HFFc6 (cell line): ENCODE data around the gene HVCN1. TPM values are rescaled to one million over a fixed set of nuclear protein-coding genes. Genes with fewer than 3 reads are reported as not detected.
A peak's percentile ranks its signal among the peaks of the same experiment; 100 is the strongest.

Source experiments
- DNase-seq: peaks from one replicate; pipeline ENCODE4 v3.0.0-alpha.2; 2018
- H3K27ac Mint-ChIP-seq: 2 replicates; pipeline ENCODE4 v1.8.0; 2020; ENCODE audit warnings: mild to moderate bottlenecking, mixed read lengths
- H3K27me3 Mint-ChIP-seq: 2 replicates; pipeline ENCODE4 v1.8.0; 2021; ENCODE audit warnings: mild to moderate bottlenecking, moderate library complexity, mixed read lengths; ENCODE audit not compliant: insufficient read depth
- H3K36me3 Mint-ChIP-seq: 2 replicates; pipeline ENCODE4 v1.8.0; 2021; ENCODE audit warnings: low read depth, mixed read lengths
- H3K4me1 Mint-ChIP-seq: 2 replicates; pipeline ENCODE4 v1.8.0; 2020; ENCODE audit warnings: low read depth, mixed read lengths
- H3K4me3 Mint-ChIP-seq: 2 replicates; pipeline ENCODE4 v1.8.0; 2020; ENCODE audit warnings: mild to moderate bottlenecking, moderate library complexity, mixed read lengths
- H3K9me3 Mint-ChIP-seq: 2 replicates; pipeline ENCODE4 v1.8.0; 2020; ENCODE audit warnings: mild to moderate bottlenecking, mixed read lengths
- total RNA-seq, 6 experiments: library from RNA; stranded (reverse); fragmentation: NEBNext Ultra II Directional; extraction: Animal tissue kit (Norgen Biotek cat#: 25700); gene quantifications; 2 replicates in 1 of 6; 3 replicates in 5 of 6; pipeline ENCODE4 v1.2.3, GENCODE V29; 2021
- TF ChIP-seq, protein P1 (sequence below): fragments of 200-600 bp; sonication (generic); IDR thresholded peaks from 2 replicates; pipeline ENCODE4 v1.5.0; 2021; ENCODE audit warnings: antibody characterized with exemption, mild to moderate bottlenecking

The HVCN1 gene
- total RNA-seq, 6 experiments from 2014 or later: 0.09 to 0.71 (median 0.33) TPM; not detected in 1

DNA sequence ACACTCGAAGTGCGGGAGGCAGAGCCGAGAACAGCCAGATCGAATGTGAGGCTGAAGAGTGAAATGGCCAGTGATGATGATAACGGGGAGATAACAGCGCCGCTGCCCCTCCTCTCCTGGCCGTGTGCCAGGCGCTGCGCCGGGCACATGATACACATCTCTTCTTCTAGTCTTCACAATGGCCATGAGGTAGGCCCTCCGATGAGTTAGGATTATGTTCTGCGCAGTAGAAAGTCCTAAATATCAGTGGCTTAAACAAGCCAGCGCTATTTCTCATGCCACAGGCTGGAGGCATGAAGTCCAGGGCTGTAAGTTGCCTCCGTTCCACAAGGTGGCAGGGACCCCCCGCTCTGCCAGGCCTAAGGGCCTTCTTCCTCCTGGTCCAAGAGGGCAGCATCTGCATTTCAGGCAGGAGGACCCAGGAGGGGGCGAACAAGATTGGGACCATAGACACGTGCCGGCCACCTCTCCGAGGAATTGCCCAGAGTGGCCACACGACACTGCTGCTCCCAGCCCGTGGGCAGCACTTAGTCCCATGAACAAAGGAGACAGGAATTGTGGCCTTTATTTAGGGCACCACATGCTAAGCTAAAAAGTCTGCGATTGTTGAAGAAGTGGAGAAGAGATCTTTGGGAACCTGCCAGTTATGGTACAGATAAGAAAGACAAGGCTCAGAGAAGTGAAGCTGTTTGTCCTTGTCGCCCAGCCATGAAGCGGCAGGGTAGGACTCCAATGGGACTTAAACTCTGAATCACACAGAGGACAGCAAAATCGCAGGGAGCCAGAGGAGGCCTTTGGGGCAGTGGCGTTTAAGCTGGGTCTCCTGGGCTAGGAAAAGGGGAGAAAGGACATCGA, 10.9 kb upstream of the HVCN1 start:
- no peaks in the 10 kb centered on the region for H3K9me3 Mint-ChIP-seq
- DNase-seq: no peak
- H3K27ac Mint-ChIP-seq: no peak overlapping the region
- H3K4me3 Mint-ChIP-seq: no peak overlapping the region
- no peaks in the 10 kb centered on the region for H3K36me3 Mint-ChIP-seq
- H3K27me3 Mint-ChIP-seq: peaks cover 7% of the 10 kb centered on the region
- H3K4me1 Mint-ChIP-seq: peaks cover 8% of the 10 kb centered on the region; the same call in 1 of the 2 replicates
- TF ChIP-seq, protein P1, sequence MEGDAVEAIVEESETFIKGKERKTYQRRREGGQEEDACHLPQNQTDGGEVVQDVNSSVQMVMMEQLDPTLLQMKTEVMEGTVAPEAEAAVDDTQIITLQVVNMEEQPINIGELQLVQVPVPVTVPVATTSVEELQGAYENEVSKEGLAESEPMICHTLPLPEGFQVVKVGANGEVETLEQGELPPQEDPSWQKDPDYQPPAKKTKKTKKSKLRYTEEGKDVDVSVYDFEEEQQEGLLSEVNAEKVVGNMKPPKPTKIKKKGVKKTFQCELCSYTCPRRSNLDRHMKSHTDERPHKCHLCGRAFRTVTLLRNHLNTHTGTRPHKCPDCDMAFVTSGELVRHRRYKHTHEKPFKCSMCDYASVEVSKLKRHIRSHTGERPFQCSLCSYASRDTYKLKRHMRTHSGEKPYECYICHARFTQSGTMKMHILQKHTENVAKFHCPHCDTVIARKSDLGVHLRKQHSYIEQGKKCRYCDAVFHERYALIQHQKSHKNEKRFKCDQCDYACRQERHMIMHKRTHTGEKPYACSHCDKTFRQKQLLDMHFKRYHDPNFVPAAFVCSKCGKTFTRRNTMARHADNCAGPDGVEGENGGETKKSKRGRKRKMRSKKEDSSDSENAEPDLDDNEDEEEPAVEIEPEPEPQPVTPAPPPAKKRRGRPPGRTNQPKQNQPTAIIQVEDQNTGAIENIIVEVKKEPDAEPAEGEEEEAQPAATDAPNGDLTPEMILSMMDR: no peak; the same call in 1 of the 2 replicates

DNA sequence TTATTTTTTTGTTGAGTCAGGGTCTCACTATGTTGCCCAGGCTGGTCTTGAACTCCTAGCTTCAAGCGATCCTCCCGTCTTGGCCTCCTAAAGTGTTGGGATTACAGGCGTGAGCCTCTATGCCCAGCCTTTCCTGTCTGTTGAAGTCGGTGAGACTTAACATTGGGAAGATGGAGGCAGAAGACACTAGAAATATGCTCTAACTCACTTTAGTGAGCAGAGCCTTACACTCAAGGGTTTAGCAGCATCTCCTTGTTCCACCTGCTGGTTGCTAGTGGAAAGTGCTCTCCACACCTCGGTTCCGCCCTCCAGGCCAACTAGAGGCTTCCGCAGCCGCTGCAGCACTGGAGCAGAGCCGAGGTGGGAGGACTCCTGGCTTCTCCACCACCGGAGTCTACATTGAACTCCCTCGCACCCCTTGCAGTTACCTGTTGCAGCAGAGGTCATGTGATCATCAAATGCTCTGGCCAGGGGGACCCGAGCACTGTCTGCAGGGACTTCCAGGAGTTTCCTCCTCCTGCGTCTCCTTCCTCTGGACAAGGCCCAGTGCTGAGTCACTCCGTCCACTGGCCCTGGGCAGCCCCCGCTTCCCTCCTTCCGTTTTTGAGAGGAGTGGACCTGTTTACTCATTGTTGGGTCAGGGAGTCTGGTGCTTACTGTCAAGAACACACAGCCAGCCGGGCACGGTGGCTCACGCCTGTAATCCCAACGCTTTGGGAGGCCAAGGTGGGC, 9.4 kb upstream of the HVCN1 start:
- DNase-seq: peak; percentile 71
- peak overlapping the region; percentile 54; the same call in 1 of the 2 replicates for H3K27ac Mint-ChIP-seq
- H3K36me3 Mint-ChIP-seq: no peaks in the 10 kb centered on the region

DNA sequence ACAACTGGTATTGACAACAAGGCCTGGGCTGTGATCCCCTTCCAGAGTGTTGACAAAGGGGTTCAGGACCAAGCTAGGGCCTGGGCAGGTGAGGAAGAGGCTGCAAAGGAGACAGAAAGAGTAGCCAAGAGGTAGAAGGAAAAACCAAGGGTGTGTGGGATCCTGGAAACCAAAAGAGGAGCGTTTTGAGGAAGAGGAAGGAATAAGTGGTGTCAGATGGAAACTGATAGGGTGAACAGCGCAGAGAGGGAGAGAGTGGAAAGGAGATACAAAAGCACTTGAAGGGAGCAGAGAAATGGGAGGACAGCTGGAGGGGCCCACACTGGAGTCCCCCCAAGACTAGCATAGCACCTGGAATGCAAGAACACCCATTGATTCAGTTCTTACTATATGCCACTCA, 8.3 kb upstream of the HVCN1 start:
- no peak for DNase-seq
- Mint-ChIP-seq H3K4me3 (no peak overlapping the region), H3K9me3 (no peaks in the 10 kb centered on the region), H3K27ac (no peak overlapping the region), H3K4me1 (peaks cover 8% of the 10 kb centered on the region; the same call in 1 of the 2 replicates), H3K36me3 (no peaks in the 10 kb centered on the region), H3K27me3 (peaks cover 6% of the 10 kb centered on the region)
- TF ChIP-seq, protein P1: no peak

More for the DNA sequence above, 9.4 kb upstream of the HVCN1 start:
- H3K4me1 Mint-ChIP-seq: peaks cover 8% of the 10 kb centered on the region; the same call in 1 of the 2 replicates
- no peak overlapping the region; the same call in 1 of the 2 replicates for H3K4me3 Mint-ChIP-seq
- H3K27me3 Mint-ChIP-seq: peaks cover 6% of the 10 kb centered on the region
- TF ChIP-seq, protein P1: peak; percentile 75
- H3K9me3 Mint-ChIP-seq: no peaks in the 10 kb centered on the region

DNA sequence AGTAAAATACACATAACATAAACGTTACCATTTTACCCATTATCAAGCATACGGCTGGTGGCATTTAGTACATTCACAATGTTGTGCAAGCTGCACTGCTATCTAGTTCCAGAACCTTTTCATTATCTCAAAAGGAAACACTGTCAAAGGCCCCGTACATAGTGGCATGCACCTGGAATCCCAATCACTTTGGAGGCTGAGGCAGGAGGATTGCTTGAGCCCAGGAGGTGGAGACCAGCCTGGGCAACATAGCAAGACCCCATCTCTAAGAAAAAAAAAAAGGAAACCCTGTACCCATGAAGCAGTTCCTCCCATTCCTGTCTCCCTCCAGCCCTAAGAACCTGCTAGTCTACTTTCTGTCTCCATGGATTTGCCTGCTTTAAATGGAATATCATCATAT, 7.4 kb upstream of the HVCN1 start:
- no peak overlapping the region for H3K4me3 Mint-ChIP-seq
- H3K36me3 Mint-ChIP-seq: no peaks in the 10 kb centered on the region
- H3K27ac Mint-ChIP-seq: no peak overlapping the region
- TF ChIP-seq, protein P1: no peak
- peaks cover 8% of the 10 kb centered on the region; the same call in 1 of the 2 replicates for H3K4me1 Mint-ChIP-seq
- peaks cover 10% of the 10 kb centered on the region for H3K27me3 Mint-ChIP-seq
- DNase-seq: no peak
- no peaks in the 10 kb centered on the region for H3K9me3 Mint-ChIP-seq

DNA sequence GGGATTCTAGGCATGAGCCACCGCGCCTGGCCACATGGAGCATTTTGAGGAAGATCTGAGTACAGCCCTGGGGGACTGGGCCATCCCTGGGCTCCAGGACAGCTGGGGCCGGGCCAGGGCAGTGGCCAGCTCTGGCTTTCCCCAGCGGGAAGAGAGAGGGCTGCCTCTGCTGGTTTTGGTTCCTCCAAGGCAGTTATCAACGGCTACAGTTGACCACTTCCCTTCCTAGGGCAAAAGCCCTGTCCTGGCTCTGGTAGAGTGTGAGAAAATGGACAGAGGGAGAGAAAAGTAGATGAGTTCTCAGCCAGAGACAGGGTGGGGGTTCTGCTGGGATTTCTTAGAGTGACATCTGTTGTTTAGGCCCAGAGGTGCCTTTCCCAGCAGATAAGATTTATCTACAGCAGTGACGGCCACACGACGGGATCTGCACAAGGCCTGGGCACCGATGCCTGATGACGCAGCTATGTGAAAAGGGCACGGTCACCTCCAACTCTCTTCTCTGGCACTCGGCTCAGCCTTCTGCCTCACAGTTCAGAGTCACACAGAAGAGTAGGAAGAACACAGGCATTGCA, 5.5 kb upstream of the HVCN1 start:
- TF ChIP-seq, protein P1: no peak
- Mint-ChIP-seq H3K36me3 (no peaks in the 10 kb centered on the region), H3K4me3 (no peak overlapping the region), H3K27me3 (peaks cover 15% of the 10 kb centered on the region), H3K27ac (no peak overlapping the region), H3K4me1 (peaks cover 12% of the 10 kb centered on the region; the same call in 1 of the 2 replicates), H3K9me3 (no peaks in the 10 kb centered on the region)
- DNase-seq: no peak
